Activated naive CD8-positive, alpha-beta T cell treated with anti-CD3 and anti-CD28 coated beads for 36 hours (primary cell): Measurements from ENCODE around the gene SLC49A3. TPM values are rescaled to one million over a fixed set of nuclear protein-coding genes. Genes with fewer than 3 reads are reported as not detected.
"Not testable (repeated sequence)": the region's sequence is repeated elsewhere in the genome, so short reads cannot be mapped to it uniquely, and the experiment has no call there.

Experiments
- DNase-seq: peaks from one replicate; pipeline ENCODE4 v3.0.0; 2021
- H3K27ac Mint-ChIP-seq: one replicate; pipeline ENCODE4 v1.8.0; 2022; ENCODE audit warnings: mild to moderate bottlenecking, moderate library complexity, mixed read lengths
- H3K27me3 Mint-ChIP-seq: one replicate; pipeline ENCODE4 v1.8.0; 2022; ENCODE audit warnings: mild to moderate bottlenecking, mixed read lengths
- H3K36me3 Mint-ChIP-seq: one replicate; pipeline ENCODE4 v1.8.0; 2021; ENCODE audit warnings: mild to moderate bottlenecking, mixed read lengths
- H3K4me1 Mint-ChIP-seq: one replicate; pipeline ENCODE4 v1.8.0; 2021; ENCODE audit warnings: mixed read lengths
- H3K4me3 Mint-ChIP-seq: one replicate; pipeline ENCODE4 v1.8.0; 2022; ENCODE audit warnings: mild to moderate bottlenecking, moderate library complexity, mixed read lengths
- H3K9me3 Mint-ChIP-seq: one replicate; pipeline ENCODE4 v1.8.0; 2022; ENCODE audit warnings: mixed read lengths
- total RNA-seq, 2 experiments: library from RNA; stranded (reverse); gene quantifications; one replicate each; pipeline ENCODE4 v1.2.3, GENCODE V29; 2021

The SLC49A3 gene
- total RNA-seq, 2 experiments from 2014 or later: 0.38 to 0.43 TPM

GRCh38 chr4:651884-652642, 36.9 kb downstream of the SLC49A3 start:
- H3K9me3 Mint-ChIP-seq: no peaks in the 10 kb centered on the region
- no peak for DNase-seq
- no peaks in the 10 kb centered on the region for H3K4me1 Mint-ChIP-seq
- no peak overlapping the region for H3K4me3 Mint-ChIP-seq
- no peak overlapping the region for H3K27ac Mint-ChIP-seq
- H3K27me3 Mint-ChIP-seq: peaks cover 20% of the 10 kb centered on the region
- no peaks in the 10 kb centered on the region for H3K36me3 Mint-ChIP-seq

- Mint-ChIP-seq H3K4me3 (no peak overlapping the region), H3K27ac (no peak overlapping the region), H3K27me3 (peaks cover 28% of the 10 kb centered on the region), H3K9me3 (no peaks in the 10 kb centered on the region), H3K4me1 (no peaks in the 10 kb centered on the region), H3K36me3 (no peaks in the 10 kb centered on the region)
- DNase-seq: no peak
These were observed 37.7 kb downstream of the SLC49A3 start for GRCh38 chr4:650951-651883.

GRCh38 chr4:650461-650860, 38.5 kb downstream of the SLC49A3 start:
- H3K4me3 Mint-ChIP-seq: no peak overlapping the region
- H3K9me3 Mint-ChIP-seq: no peaks in the 10 kb centered on the region
- no peak for DNase-seq
- H3K36me3 Mint-ChIP-seq: no peaks in the 10 kb centered on the region
- H3K27me3 Mint-ChIP-seq: peaks cover 32% of the 10 kb centered on the region
- H3K4me1 Mint-ChIP-seq: peaks cover 2% of the 10 kb centered on the region
- H3K27ac Mint-ChIP-seq: no peak overlapping the region

GRCh38 chr4:649751-650310, 39.1 kb downstream of the SLC49A3 start:
- no peak for DNase-seq
- Mint-ChIP-seq H3K36me3 (no peaks in the 10 kb centered on the region), H3K9me3 (no peaks in the 10 kb centered on the region), H3K4me3 (no peak overlapping the region), H3K27me3 (peaks cover 35% of the 10 kb centered on the region), H3K27ac (no peak overlapping the region), H3K4me1 (peaks cover 2% of the 10 kb centered on the region)

GRCh38 chr4:649293-649625, 39.7 kb downstream of the SLC49A3 start:
- no peaks in the 10 kb centered on the region for H3K36me3 Mint-ChIP-seq
- no peak for DNase-seq
- no peaks in the 10 kb centered on the region for H3K9me3 Mint-ChIP-seq
- H3K27me3 Mint-ChIP-seq: peaks cover 36% of the 10 kb centered on the region
- H3K27ac Mint-ChIP-seq: no peak overlapping the region
- H3K4me3 Mint-ChIP-seq: no peak overlapping the region
- peaks cover 2% of the 10 kb centered on the region for H3K4me1 Mint-ChIP-seq

- DNase-seq: no peak
- H3K27ac Mint-ChIP-seq: no peak overlapping the region
- H3K4me1 Mint-ChIP-seq: peaks cover 2% of the 10 kb centered on the region
- H3K36me3 Mint-ChIP-seq: no peaks in the 10 kb centered on the region
- no peak overlapping the region for H3K4me3 Mint-ChIP-seq
- peaks cover 36% of the 10 kb centered on the region for H3K27me3 Mint-ChIP-seq
- no peaks in the 10 kb centered on the region for H3K9me3 Mint-ChIP-seq
These were observed 40.2 kb downstream of the SLC49A3 start for GRCh38 chr4:648579-649292.

DNA sequence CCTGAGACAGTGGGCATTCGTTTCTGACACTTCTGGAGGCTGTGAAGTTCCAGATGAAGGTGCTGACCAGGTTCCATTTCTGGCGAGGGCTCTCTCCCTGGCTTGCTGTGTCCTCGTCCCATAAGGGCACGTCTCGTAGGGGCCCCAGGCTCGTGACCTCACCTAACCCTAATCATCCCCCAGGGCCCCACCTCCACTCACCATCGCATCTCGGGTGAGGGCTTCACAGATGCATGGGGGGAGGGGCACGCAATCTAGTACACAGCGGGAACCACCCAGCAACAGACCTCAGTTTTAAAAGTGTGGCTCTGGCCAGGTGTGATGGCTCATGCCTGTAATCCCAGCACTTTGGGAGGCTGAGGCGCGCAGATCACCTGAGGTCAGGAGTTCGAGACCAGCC, 41.5 kb downstream of the SLC49A3 start:
- peaks cover 40% of the 10 kb centered on the region for H3K27me3 Mint-ChIP-seq
- peaks cover 2% of the 10 kb centered on the region for H3K4me1 Mint-ChIP-seq
- no peaks in the 10 kb centered on the region for H3K36me3 Mint-ChIP-seq
- H3K4me3 Mint-ChIP-seq: no peak overlapping the region
- H3K9me3 Mint-ChIP-seq: no peaks in the 10 kb centered on the region
- no peak overlapping the region for H3K27ac Mint-ChIP-seq
- DNase-seq: no peak

GRCh38 chr4:646460-646859, 42.5 kb downstream of the SLC49A3 start:
- Mint-ChIP-seq H3K27me3 (peaks cover 35% of the 10 kb centered on the region), H3K36me3 (no peaks in the 10 kb centered on the region), H3K27ac (peak overlapping the region; percentile 23), H3K9me3 (peaks cover 3% of the 10 kb centered on the region), H3K4me1 (peaks cover 2% of the 10 kb centered on the region), H3K4me3 (peak overlapping the region; percentile 63)
- no peak for DNase-seq

- not testable (repeated sequence) for H3K4me1 Mint-ChIP-seq, DNase-seq, H3K9me3 Mint-ChIP-seq, H3K36me3 Mint-ChIP-seq, H3K4me3 Mint-ChIP-seq, H3K27ac Mint-ChIP-seq
- H3K27me3 Mint-ChIP-seq: peaks cover 38% of the 10 kb centered on the region
These were observed 46.6 kb downstream of the SLC49A3 start for GRCh38 chr4:642366-642765.

- Mint-ChIP-seq H3K9me3 (peaks cover 3% of the 10 kb centered on the region), H3K27me3 (peaks cover 17% of the 10 kb centered on the region), H3K4me1 (no peaks in the 10 kb centered on the region), H3K4me3 (no peak overlapping the region), H3K36me3 (no peaks in the 10 kb centered on the region), H3K27ac (no peak overlapping the region)
- DNase-seq: no peak
These were observed 51.2 kb downstream of the SLC49A3 start for GRCh38 chr4:637536-638280.

DNA sequence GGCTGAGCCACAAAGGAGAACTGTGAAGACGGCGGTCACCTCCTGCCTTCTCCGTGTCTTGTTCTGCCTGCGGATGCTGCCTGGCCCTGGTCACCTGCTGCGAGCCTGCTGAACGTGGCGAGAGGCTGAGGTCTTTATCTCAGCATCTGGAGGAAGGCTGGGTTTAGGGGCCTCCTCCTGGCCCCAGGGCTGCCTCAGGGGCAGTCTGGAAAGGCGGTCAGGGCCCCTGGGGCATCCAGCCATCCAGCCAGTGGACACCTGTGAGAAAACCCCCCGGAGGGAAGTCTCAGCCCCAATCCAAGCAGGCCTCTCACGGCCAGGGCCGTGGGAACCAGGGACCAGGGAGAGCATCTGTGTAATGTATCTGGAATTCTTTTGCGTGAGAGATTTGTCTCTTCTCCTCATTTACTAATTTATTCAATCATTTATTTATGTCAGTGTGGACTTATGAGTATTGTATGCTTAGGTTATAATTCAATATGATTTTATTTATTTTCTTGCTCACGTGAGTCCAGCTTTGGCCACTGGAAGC, 52.3 kb downstream of the SLC49A3 start:
- Mint-ChIP-seq H3K9me3 (peaks cover 2% of the 10 kb centered on the region), H3K27me3 (peaks cover 17% of the 10 kb centered on the region), H3K27ac (no peak overlapping the region), H3K4me3 (no peak overlapping the region), H3K36me3 (no peaks in the 10 kb centered on the region), H3K4me1 (no peaks in the 10 kb centered on the region)
- no peak for DNase-seq

DNA sequence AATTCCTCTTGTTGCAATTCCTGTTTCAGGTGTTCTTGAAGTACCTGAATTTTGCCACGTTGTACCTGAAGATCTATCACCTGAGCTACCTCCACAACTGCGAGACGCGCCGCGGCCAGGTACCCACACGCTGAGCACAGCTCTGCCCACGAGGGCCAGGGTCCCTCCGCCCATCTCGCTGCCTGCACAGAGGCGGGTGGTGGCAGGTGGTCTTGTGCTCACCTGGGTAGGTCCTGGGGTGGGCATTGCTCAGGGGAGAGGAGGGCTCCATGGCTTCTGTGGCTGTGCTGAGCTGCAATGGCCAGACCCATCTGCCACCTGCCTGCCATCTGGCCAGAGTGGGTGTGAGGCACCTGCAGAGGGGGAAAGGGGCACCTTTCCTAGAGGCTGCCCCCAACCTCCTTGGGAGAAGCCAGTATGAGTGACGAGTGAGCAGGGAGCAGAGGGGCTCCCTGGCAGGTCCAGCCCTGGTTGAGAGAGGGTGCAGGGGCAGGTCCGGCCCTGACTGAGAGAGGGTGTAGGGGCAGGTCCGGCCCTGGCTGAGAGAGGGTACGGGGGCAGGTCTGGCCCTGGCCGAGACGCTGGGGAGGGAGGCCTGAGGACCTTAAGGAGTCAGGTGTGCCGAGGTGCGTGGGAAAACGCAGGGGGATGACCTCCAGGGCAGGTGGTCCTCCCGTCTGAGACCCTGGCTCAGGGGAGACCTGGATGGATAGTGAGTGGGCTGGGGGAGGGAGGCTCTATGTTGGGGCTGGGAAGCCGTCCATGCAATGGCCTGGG, 52.9 kb downstream of the SLC49A3 start:
- peaks cover 2% of the 10 kb centered on the region for H3K9me3 Mint-ChIP-seq
- no peak overlapping the region for H3K4me3 Mint-ChIP-seq
- peaks cover 12% of the 10 kb centered on the region for H3K27me3 Mint-ChIP-seq
- H3K27ac Mint-ChIP-seq: no peak overlapping the region
- DNase-seq: no peak
- no peaks in the 10 kb centered on the region for H3K36me3 Mint-ChIP-seq
- H3K4me1 Mint-ChIP-seq: no peaks in the 10 kb centered on the region

DNA sequence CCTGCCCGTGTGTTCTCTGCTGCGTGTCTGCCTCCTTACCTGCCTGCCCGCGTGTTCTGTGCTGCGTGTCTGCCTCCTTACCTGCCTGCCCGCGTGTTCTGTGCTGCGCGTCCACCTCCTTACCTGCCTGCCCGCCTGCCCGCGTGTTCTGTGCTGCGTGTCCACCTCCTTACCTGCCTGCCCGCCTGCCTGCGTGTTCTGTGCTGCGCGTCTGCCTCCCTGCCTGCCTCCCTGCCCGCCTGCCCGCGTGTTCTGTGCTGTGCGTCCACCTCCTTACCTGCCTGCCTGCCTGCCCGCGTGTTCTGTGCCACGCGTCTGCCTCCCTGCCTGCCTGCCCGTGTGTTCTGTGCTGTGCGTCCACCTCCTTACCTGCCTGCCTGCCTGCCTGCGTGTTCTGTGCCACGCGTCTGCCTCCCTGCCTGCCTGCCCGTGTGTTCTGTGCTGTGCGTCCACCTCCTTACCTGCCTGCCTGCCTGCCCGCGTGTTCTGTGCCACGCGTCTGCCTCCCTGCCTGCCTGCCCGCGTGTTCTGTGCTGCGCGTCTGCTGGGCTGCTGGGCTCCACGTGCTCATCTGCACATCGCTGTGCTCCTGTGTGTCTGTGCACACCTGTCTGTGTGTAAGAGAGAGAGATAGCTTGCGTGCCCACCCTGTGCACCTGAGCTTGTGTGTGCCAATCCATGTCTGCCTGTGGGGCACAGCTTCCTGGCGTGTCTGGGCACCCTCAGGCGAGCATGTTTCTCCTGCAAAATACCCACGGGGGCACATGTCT, 53.7 kb downstream of the SLC49A3 start:
- H3K27ac Mint-ChIP-seq, H3K4me3 Mint-ChIP-seq, H3K36me3 Mint-ChIP-seq, DNase-seq, H3K9me3 Mint-ChIP-seq, H3K4me1 Mint-ChIP-seq: not testable (repeated sequence)
- peaks cover 12% of the 10 kb centered on the region for H3K27me3 Mint-ChIP-seq
